Upper lobe of left lung (tissue), 4 donors: ENCODE results near the gene NKPD1.

Experiments used
- EP300 ChIP-seq, 4 donors: sonication (generic); formaldehyde crosslinking; IDR thresholded peaks; one replicate each; pipeline ENCODE4 v1.5.1; 2017; ENCODE audit warnings: antibody characterized with exemption in 4 of 4, control low read depth in 2 of 4
- POLR2A ChIP-seq, 4 donors: fragments of 450-650 bp; IDR thresholded peaks; one replicate each; pipeline ENCODE4 v1.5.1; 2016 to 2017; ENCODE audit warnings: antibody characterized with exemption in 4 of 4, mild to moderate bottlenecking in 2 of 4
- TF ChIP-seq, protein P1 (sequence below), 6 experiments: fragments of 450-650 bp in 4 of 6; fragments of 200-600 bp in 2 of 6; sonication (generic) in 2 of 6; IDR thresholded peaks; one replicate each; pipeline ENCODE4 v1.5.1; 2016 to 2019; ENCODE audit warnings: antibody characterized with exemption in 6 of 6

DNA sequence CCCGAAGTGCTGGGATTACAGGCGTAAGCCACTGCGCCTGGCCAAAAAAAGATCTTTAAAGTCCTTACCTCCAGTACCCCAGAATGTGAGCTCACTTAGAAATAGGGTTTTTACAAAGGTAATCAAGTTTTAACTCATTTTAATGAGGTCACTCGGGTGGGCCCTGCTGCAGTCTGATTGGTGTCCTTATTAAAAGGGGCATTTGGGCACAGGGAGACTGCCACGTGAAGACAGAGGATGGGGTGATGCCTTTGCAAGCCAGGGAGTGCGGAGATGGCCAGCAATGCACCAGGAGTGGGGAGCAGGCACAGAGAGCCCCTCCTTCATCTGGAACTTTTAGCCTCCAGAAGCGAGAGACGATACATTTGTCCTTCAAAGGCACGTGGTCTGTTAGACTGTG lies 11.7 kb downstream of the NKPD1 start:
- TF ChIP-seq, protein P1, sequence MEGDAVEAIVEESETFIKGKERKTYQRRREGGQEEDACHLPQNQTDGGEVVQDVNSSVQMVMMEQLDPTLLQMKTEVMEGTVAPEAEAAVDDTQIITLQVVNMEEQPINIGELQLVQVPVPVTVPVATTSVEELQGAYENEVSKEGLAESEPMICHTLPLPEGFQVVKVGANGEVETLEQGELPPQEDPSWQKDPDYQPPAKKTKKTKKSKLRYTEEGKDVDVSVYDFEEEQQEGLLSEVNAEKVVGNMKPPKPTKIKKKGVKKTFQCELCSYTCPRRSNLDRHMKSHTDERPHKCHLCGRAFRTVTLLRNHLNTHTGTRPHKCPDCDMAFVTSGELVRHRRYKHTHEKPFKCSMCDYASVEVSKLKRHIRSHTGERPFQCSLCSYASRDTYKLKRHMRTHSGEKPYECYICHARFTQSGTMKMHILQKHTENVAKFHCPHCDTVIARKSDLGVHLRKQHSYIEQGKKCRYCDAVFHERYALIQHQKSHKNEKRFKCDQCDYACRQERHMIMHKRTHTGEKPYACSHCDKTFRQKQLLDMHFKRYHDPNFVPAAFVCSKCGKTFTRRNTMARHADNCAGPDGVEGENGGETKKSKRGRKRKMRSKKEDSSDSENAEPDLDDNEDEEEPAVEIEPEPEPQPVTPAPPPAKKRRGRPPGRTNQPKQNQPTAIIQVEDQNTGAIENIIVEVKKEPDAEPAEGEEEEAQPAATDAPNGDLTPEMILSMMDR (IDR thresholded peaks at IDR 0.05), result no peak
- TF ChIP-seq POLR2A (IDR thresholded peaks at IDR 0.05), result no peak
- no peak for TF ChIP-seq EP300 (IDR thresholded peaks at IDR 0.05)
